Adrenal gland (tissue), 5 donors: ENCODE measurements around the gene SPATA33.

ENCODE experiments used
- POLR2A ChIP-seq, 2 donors: fragments of 450-650 bp; IDR thresholded peaks; one replicate each; pipeline ENCODE4 v1.6.1; 2017; ENCODE audit warnings: antibody characterized with exemption in 2 of 2, mild to moderate bottlenecking in 2 of 2, moderate library complexity in 1 of 2
- TF ChIP-seq, protein P1 (sequence below), 6 experiments: fragments of 450-650 bp in 4 of 6; fragments of 200-600 bp in 2 of 6; sonication (generic) in 1 of 6; IDR thresholded peaks; 1 replicate in 5 of 6; 2 replicates in 1 of 6; pipeline versions ENCODE4 v1.5.1 to v1.8.0; 2016 to 2021; ENCODE audit warnings: antibody characterized with exemption in 6 of 6, mild to moderate bottlenecking in 2 of 6, moderate library complexity in 1 of 6
- donor health status: DM: no; HTN: no; CAD: no.

DNA sequence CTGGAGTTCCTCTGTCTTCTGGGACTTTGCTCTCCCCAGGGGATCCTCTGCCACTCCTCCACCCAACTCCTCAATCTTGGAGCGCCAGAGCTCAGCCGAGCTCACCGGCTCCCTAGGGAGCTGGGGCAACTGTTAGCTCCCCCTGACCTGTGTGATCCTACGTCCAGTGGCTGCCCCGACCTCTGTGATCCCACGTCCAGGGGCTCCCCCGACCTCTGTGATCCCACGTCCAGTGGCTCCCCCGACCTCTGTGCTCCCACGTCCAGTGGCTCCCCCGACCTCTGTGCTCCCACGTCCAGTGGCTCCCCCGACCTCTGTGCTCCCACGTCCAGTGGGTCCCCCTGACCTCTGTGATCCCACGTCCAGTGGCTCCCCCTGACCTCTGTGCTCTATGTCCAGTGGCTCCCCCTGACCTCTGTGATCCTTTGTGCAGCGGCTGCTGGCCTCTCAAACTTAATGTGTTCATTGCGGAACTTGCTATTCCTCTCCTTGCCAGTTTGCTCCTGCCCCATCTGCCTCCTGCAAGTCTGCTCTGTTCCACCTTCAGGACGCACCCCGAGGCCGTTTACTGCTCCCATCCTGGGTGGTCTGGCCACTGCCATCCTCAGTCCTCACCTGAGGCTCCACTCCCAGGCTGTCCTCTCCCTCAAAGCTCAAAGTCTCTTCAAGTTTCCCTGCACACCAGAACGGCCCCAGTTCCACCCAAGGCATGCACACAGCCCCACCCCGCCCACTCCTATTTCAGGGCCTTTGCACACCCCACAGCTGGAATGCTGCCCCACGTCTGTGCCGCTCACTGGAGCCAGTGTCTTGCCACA, 60.3 kb downstream of the SPATA33 start:
- TF ChIP-seq, protein P1, sequence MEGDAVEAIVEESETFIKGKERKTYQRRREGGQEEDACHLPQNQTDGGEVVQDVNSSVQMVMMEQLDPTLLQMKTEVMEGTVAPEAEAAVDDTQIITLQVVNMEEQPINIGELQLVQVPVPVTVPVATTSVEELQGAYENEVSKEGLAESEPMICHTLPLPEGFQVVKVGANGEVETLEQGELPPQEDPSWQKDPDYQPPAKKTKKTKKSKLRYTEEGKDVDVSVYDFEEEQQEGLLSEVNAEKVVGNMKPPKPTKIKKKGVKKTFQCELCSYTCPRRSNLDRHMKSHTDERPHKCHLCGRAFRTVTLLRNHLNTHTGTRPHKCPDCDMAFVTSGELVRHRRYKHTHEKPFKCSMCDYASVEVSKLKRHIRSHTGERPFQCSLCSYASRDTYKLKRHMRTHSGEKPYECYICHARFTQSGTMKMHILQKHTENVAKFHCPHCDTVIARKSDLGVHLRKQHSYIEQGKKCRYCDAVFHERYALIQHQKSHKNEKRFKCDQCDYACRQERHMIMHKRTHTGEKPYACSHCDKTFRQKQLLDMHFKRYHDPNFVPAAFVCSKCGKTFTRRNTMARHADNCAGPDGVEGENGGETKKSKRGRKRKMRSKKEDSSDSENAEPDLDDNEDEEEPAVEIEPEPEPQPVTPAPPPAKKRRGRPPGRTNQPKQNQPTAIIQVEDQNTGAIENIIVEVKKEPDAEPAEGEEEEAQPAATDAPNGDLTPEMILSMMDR (IDR thresholded peaks at IDR 0.05), result no peak
- no peak for TF ChIP-seq POLR2A (IDR thresholded peaks at IDR 0.05)
